Keratinocyte (primary cell): ENCODE results near the gene TSKU. TPM values are rescaled to one million over a fixed set of nuclear protein-coding genes. Genes with fewer than 3 reads are reported as not detected.

Experiments
- DNase-seq: peaks from one replicate; pipeline ENCODE4 v3.0.0-alpha.2; 2011; ENCODE audit warnings: low read depth, missing footprints, low spot score
- FAIRE-seq: peaks from 2 replicates; lab custom pipeline; 2011; peaks lifted over from hg19 to GRCh38; lab: Jason Lieb, UNC
- H2AFZ ChIP-seq: 2 replicates; pipeline ENCODE4 v1.6.0; 2012; ENCODE audit warnings: low read length, control low read depth, inconsistent platforms; ENCODE audit not compliant: control insufficient read depth
- H3K27ac ChIP-seq: 2 replicates; pipeline ENCODE4 v1.5.1; 2011; ENCODE audit warnings: low read length; ENCODE audit not compliant: control insufficient read depth, insufficient read depth
- H3K27me3 ChIP-seq: 3 replicates; pipeline ENCODE4 v1.6.0; 2011; ENCODE audit warnings: low read length; ENCODE audit not compliant: control insufficient read depth, insufficient read depth; ENCODE audit errors: extremely low read depth
- H3K36me3 ChIP-seq, 2 experiments: 2 replicates in 1 of 2; 3 replicates in 1 of 2; pipeline ENCODE4 v1.5.1; 2011; ENCODE audit warnings: low read length in 2 of 2, mild to moderate bottlenecking in 1 of 2; ENCODE audit not compliant: control insufficient read depth in 2 of 2, insufficient read depth in 2 of 2; ENCODE audit errors: extremely low read depth in 1 of 2
- H3K4me1 ChIP-seq: 3 replicates; pipeline ENCODE4 v1.5.1; 2011; ENCODE audit warnings: low read length; ENCODE audit not compliant: control insufficient read depth, insufficient read depth; ENCODE audit errors: extremely low read depth
- H3K4me2 ChIP-seq: 3 replicates; pipeline ENCODE4 v1.6.0; 2011; ENCODE audit warnings: low read depth, low read length; ENCODE audit not compliant: control insufficient read depth, insufficient read depth; ENCODE audit errors: extremely low read depth
- H3K4me3 ChIP-seq, 3 experiments: fragments of 200-600 bp in 1 of 3; sonication (generic) in 1 of 3; 2 replicates in 2 of 3; 3 replicates in 1 of 3; pipeline ENCODE4 v1.5.1; 2011 to 2016; ENCODE audit warnings: low read length in 3 of 3, mild to moderate bottlenecking in 3 of 3, control low read depth in 2 of 3, inconsistent platforms in 1 of 3, low read depth in 1 of 3, mixed read lengths in 1 of 3, mixed run types in 1 of 3, moderate library complexity in 1 of 3; ENCODE audit not compliant: control insufficient read depth in 2 of 3, insufficient read depth in 2 of 3; ENCODE audit errors: extremely low read depth in 1 of 3
- H3K79me2 ChIP-seq: 2 replicates; pipeline ENCODE4 v1.6.0; 2012; ENCODE audit warnings: low read length; ENCODE audit not compliant: control insufficient read depth, insufficient read depth
- H3K9ac ChIP-seq: 3 replicates; pipeline ENCODE4 v1.6.0; 2011; ENCODE audit warnings: low read length; ENCODE audit not compliant: control insufficient read depth, insufficient read depth; ENCODE audit errors: extremely low read depth
- H3K9me1 ChIP-seq: 3 replicates; pipeline ENCODE4 v1.6.0; 2011; ENCODE audit warnings: low read length; ENCODE audit not compliant: control insufficient read depth, insufficient read depth; ENCODE audit errors: extremely low read depth
- H3K9me3 ChIP-seq: 2 replicates; pipeline ENCODE4 v1.5.1; 2012; ENCODE audit warnings: low read depth, low read length; ENCODE audit not compliant: control insufficient read depth
- H4K20me1 ChIP-seq: 3 replicates; pipeline ENCODE4 v1.6.0; 2011; ENCODE audit warnings: low read length; ENCODE audit not compliant: control insufficient read depth, insufficient read depth; ENCODE audit errors: extremely low read depth
- CTCF ChIP-seq, 3 experiments: IDR thresholded peaks in 1 of 3; conservative IDR thresholded peaks in 1 of 3; optimal IDR thresholded peaks in 1 of 3; 2 replicates in 2 of 3; 3 replicates in 1 of 3; pipeline versions ENCODE3 to v1.5.1; 2011; ENCODE audit warnings: low read length in 3 of 3, mild to moderate bottlenecking in 3 of 3, moderate library complexity in 2 of 3, control low read depth in 1 of 3, inconsistent platforms in 1 of 3; ENCODE audit not compliant: insufficient read depth in 2 of 3; ENCODE audit errors: extremely low read depth in 1 of 3
- EZH2 ChIP-seq: IDR thresholded peaks from one replicate; pipeline ENCODE4 v1.6.1; 2012; ENCODE audit warnings: inconsistent platforms, mild to moderate bottlenecking, low read length, moderate library complexity
- dilution Hi-C: fragments of 300-500 bp; cut with MboI; formaldehyde crosslinking; loops from one replicate; pipeline ENCODE4 v1.7.0; 2020; ENCODE audit warnings: low sequenced_read_pairs; ENCODE audit not compliant: extremely low pct_ligation_motif_present
- polyA plus RNA-seq, 5 experiments: library from polyadenylated mRNA; depleted of rRNA in 3 of 5; stranded (reverse) in 3 of 5; stranded (forward) in 1 of 5; unstranded in 1 of 5; fragments of >200 nt; gene quantifications; 1 replicate in 1 of 5; 2 replicates in 3 of 5; 3 replicates in 1 of 5; pipeline versions ENCODE4 v1.2.1 to v1.2.3, GENCODE V29; 2011 to 2012; ENCODE audit warnings: missing spikeins in 2 of 5, low read depth in 1 of 5, low replicate concordance in 1 of 5

The TSKU gene
- polyA plus RNA-seq, 1 donor (not counting 4 experiments of a cell fraction or from before 2014, with no cell fraction given), result 22.8 TPM

- Histone ChIP-seq H3K4me2 (no peak overlapping the region), H3K9ac (no peak overlapping the region), H3K79me2 (peaks cover 4% of the 10 kb centered on the region), H3K36me3 (no peaks in the 10 kb centered on the region), H3K4me3 (no peak overlapping the region), H4K20me1 (no peaks in the 10 kb centered on the region), H2AFZ (no peak overlapping the region), H3K9me1 (no peaks in the 10 kb centered on the region), H3K27ac (no peak overlapping the region), H3K27me3 (no peaks in the 10 kb centered on the region), H3K4me1 (peaks cover 17% of the 10 kb centered on the region), H3K9me3 (no peaks in the 10 kb centered on the region)
- dilution Hi-C loops, result no loop called here
- no peak for DNase-seq
- no peak for FAIRE-seq
- TF ChIP-seq EZH2 (no peak), CTCF (optimal IDR thresholded peaks at IDR 0.05 in 1 of 3, IDR thresholded peaks at IDR 0.05 in 1 of 3, conservative IDR thresholded peaks at IDR 0.05 in 1 of 3; ENCODE audit: extremely low read depth in 1 of 3, insufficient read depth in 2 of 3, low read length in 3 of 3) (no peak)
Observed at GRCh38 chr11:76778874-76779273, 4.3 kb upstream of the TSKU start.

GRCh38 chr11:76781046-76781801 is 1.9 kb upstream of the TSKU start:
- peaks cover 28% of the 10 kb centered on the region for H3K4me1 ChIP-seq
- peaks cover 0 to 3% of the 10 kb centered on the region in 2 experiments for H3K36me3 ChIP-seq
- peak overlapping the region; percentile 94 for H3K27ac ChIP-seq
- no peak overlapping the region for H3K9ac ChIP-seq
- H4K20me1 ChIP-seq, result peaks cover 9% of the 10 kb centered on the region
- no peak for TF ChIP-seq CTCF (optimal IDR thresholded peaks at IDR 0.05 in 1 of 3, IDR thresholded peaks at IDR 0.05 in 1 of 3, conservative IDR thresholded peaks at IDR 0.05 in 1 of 3; ENCODE audit: extremely low read depth in 1 of 3, insufficient read depth in 2 of 3, low read length in 3 of 3)
- no peak for TF ChIP-seq EZH2
- H3K9me1 ChIP-seq, result peaks cover 5% of the 10 kb centered on the region
- H3K79me2 ChIP-seq, result peaks cover 26% of the 10 kb centered on the region
- FAIRE-seq (no peak), DNase-seq (no peak)
- peak overlapping the region; percentile 7 to 90 (median 81) for H3K4me3 ChIP-seq
- peak overlapping the region; percentile 89 for H3K4me2 ChIP-seq
- no peak overlapping the region for H2AFZ ChIP-seq
- H3K27me3 ChIP-seq, result no peaks in the 10 kb centered on the region
- H3K9me3 ChIP-seq, result no peaks in the 10 kb centered on the region
- dilution Hi-C loops, result no loop called here
